Stomach (tissue), 9 donors: ENCODE measurements around the gene DNM3. TPM values are rescaled to one million over a fixed set of nuclear protein-coding genes. Genes with fewer than 3 reads are reported as not detected.
"Not testable (repeated sequence)": the region's sequence is repeated elsewhere in the genome, so short reads cannot be mapped to it uniquely, and the experiment has no call there.

Experiments
- DNase-seq, 2 donors: peaks; one replicate each; pipeline versions ENCODE4 v3.0.0 to v3.0.0-alpha.2; 2013 to 2019
- H3K27ac ChIP-seq, 5 donors: fragments of 200-600 bp in 4 of 5; sonication (generic) in 4 of 5; one replicate each; pipeline ENCODE4 v1.5.1; 2013 to 2019; ENCODE audit warnings: mild to moderate bottlenecking in 1 of 5, moderate library complexity in 1 of 5
- H3K27me3 ChIP-seq, 3 donors: fragments of 200-600 bp; sonication (generic); one replicate each; pipeline ENCODE4 v1.5.1; 2017 to 2019; ENCODE audit warnings: mixed run types in 1 of 3
- H3K36me3 ChIP-seq, 4 donors: fragments of 200-600 bp; sonication (generic); 1 replicate in 3 of 4; 2 replicates in 1 of 4; pipeline ENCODE4 v1.5.1; 2016 to 2019
- H3K4me1 ChIP-seq, 4 donors: fragments of 200-600 bp; sonication (generic); one replicate each; pipeline ENCODE4 v1.5.1; 2016 to 2019
- H3K4me3 ChIP-seq, 4 donors: fragments of 200-600 bp; sonication (generic) in 3 of 4; one replicate each; pipeline ENCODE4 v1.5.1; 2016 to 2019; ENCODE audit warnings: mild to moderate bottlenecking in 1 of 4
- H3K9me3 ChIP-seq, 4 donors: fragments of 200-600 bp; sonication (generic); one replicate each; pipeline ENCODE4 v1.5.1; 2016 to 2019
- CTCF ChIP-seq, 7 experiments: fragments of 450-650 bp in 4 of 7; fragments of 200-600 bp in 3 of 7; sonication (generic) in 3 of 7; IDR thresholded peaks; one replicate each; pipeline ENCODE4 v1.5.1; 2016 to 2019; ENCODE audit warnings: antibody characterized with exemption in 7 of 7, control low read depth in 2 of 7, mild to moderate bottlenecking in 1 of 7
- EP300 ChIP-seq: sonication (generic); formaldehyde crosslinking; IDR thresholded peaks from one replicate; pipeline ENCODE4 v1.6.1; 2017; ENCODE audit warnings: antibody characterized with exemption
- POLR2A ChIP-seq, 4 donors: fragments of 450-650 bp; IDR thresholded peaks; one replicate each; pipeline ENCODE4 v1.6.1; 2016; ENCODE audit warnings: antibody characterized with exemption in 4 of 4, control low read depth in 2 of 4, mild to moderate bottlenecking in 1 of 4, moderate library complexity in 1 of 4
- POLR2AphosphoS5 ChIP-seq, 3 donors: sonication (generic); formaldehyde crosslinking; IDR thresholded peaks; one replicate each; pipeline ENCODE4 v1.6.1; 2016; ENCODE audit warnings: antibody characterized with exemption in 3 of 3
- WGBS, 5 donors: extraction: QIAGEN DNeasy Blood & Tissue Kit in 3 of 5; methylation state at CpG; one replicate each; pipeline versions ENCODE4 v1.1.5 to v1.1.7; 2013 to 2018; 5-methylcytosine and 5-hydroxymethylcytosine counted together
- intact Hi-C: fragments of 100-400 bp; cut with DNase I; formaldehyde crosslinking; loops from one replicate; pipeline ENCODE4 v1.15.1; 2023; ENCODE audit warnings: low total_unique reads
- polyA plus RNA-seq, 3 donors: library from polyadenylated mRNA; stranded (reverse); fragments of 200-250 nt; gene quantifications; one replicate each; pipeline ENCODE4 v1.2.3, GENCODE V29; 2013
- total RNA-seq, 5 donors: library from RNA; depleted of rRNA; stranded (reverse); fragments of >200 nt; gene quantifications; one replicate each; pipeline versions ENCODE4 v1.1.0 to v1.2.3, GENCODE V29; 2014 to 2016
- donor health status: healthy with polysubstance abuse.
- donor health status: Bipolar disorder and iron deficiency.
- donor health status: healthy.

Gene DNM3
- total and polyA plus RNA-seq, 8 donors, result 0.58 to 13.8 (median 2.2) TPM

DNA sequence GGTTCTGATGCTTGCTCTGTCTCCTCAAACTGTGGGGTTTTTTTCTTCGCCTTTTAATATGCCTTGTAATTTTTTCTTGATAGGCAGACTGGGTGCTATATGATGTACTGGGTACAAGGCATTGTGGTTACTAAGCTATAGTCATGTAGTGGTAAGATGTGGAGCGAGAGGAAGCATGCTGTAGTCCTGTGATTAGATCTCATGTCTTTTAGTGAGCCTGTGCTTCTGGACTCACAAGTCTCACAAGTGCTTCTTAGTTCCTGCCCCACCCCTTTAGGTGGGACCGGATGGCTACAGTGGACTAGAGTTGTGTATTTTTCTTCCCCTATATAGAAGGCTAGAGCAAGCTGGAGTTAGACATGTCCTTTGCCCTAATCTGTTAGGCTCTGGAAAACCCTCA lies 178.7 kb downstream of the DNM3 start:
- intact Hi-C loops, result no loop called here
- 70 to 83% (median 78%) methylated on average over 3 of the region's 3 CpGs for WGBS, 5 donors
- Histone ChIP-seq H3K4me1 (peaks cover 0 to 2% (median 0%) of the 10 kb centered on the region in 4 donors), H3K27ac (no peak overlapping the region), H3K9me3 (peaks cover 0 to 9% (median 0%) of the 10 kb centered on the region in 4 donors), H3K27me3 (no peaks in the 10 kb centered on the region), H3K36me3 (no peaks in the 10 kb centered on the region), H3K4me3 (no peak overlapping the region)
- no peak for TF ChIP-seq POLR2A (IDR thresholded peaks at IDR 0.05)
- no peak for TF ChIP-seq EP300
- no peak for DNase-seq

GRCh38 chr1:172024516-172024915 lies 183.2 kb downstream of the DNM3 start:
- no peak for DNase-seq
- Histone ChIP-seq H3K36me3 (no peaks in the 10 kb centered on the region), H3K4me1 (peaks cover 0 to 6% (median 0%) of the 10 kb centered on the region in 4 donors), H3K9me3 (no peaks in the 10 kb centered on the region), H3K4me3 (no peak overlapping the region), H3K27ac (no peak overlapping the region), H3K27me3 (no peaks in the 10 kb centered on the region)
- WGBS, 5 donors, result 69 to 86% (median 75%) methylated on average over 5 of the region's 5 CpGs
- intact Hi-C loops, result no loop called here
- TF ChIP-seq CTCF (IDR thresholded peaks at IDR 0.05) (no peak), POLR2A (IDR thresholded peaks at IDR 0.05) (no peak), EP300 (no peak), POLR2AphosphoS5 (IDR thresholded peaks at IDR 0.05) (no peak)

GRCh38 chr1:172024944-172025738 lies 183.8 kb downstream of the DNM3 start:
- DNase-seq, result peak in 1 of 2 donors; percentile 39
- H3K27ac ChIP-seq, H3K27me3 ChIP-seq, H3K4me1 ChIP-seq, H3K9me3 ChIP-seq, H3K36me3 ChIP-seq, intact Hi-C loops, H3K4me3 ChIP-seq: not testable (repeated sequence)
- 47 to 77% (median 52%) methylated on average over 11 to 13 of the region's 13 CpGs for WGBS, 5 donors

GRCh38 chr1:172040466-172040865 lies 199.2 kb downstream of the DNM3 start:
- Histone ChIP-seq H3K27ac (no peak overlapping the region), H3K4me1 (no peaks in the 10 kb centered on the region), H3K9me3 (no peaks in the 10 kb centered on the region), H3K4me3 (no peak overlapping the region), H3K27me3 (no peaks in the 10 kb centered on the region), H3K36me3 (peaks cover 0 to 7% (median 0%) of the 10 kb centered on the region in 4 donors)
- TF ChIP-seq CTCF (IDR thresholded peaks at IDR 0.05) (no peak), EP300 (no peak), POLR2AphosphoS5 (IDR thresholded peaks at IDR 0.05) (no peak), POLR2A (IDR thresholded peaks at IDR 0.05) (no peak)
- DNase-seq, result no peak
- WGBS, 5 donors, result 72 to 80% (median 77%) methylated on average over 5 of the region's 5 CpGs
- intact Hi-C loops, result no loop called here

DNA sequence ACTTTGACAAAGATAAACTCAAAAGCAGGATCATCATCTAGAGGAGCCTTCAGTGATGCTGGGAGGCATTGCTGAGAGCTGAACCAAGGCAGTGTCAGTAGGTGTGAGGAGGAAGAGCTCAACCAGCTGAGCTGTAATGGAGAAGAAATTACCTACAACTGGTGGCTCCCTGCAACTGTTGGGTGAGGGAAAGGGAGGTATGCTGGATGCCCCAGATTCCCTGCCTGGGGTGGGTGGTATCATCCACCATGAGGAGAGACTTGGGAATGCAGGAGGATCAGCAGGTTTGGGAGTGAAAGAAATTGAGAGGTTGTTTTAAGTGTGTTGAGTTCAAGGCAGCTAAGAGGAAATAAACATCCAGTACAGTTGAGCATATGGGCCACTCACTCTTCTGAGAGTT lies 199.8 kb downstream of the DNM3 start:
- no peak for DNase-seq
- Histone ChIP-seq H3K27me3 (no peaks in the 10 kb centered on the region), H3K4me3 (no peak overlapping the region), H3K27ac (no peak overlapping the region), H3K36me3 (peaks cover 0 to 7% (median 0%) of the 10 kb centered on the region in 4 donors), H3K4me1 (no peaks in the 10 kb centered on the region), H3K9me3 (no peaks in the 10 kb centered on the region)
- TF ChIP-seq EP300 (no peak), CTCF (IDR thresholded peaks at IDR 0.05) (no peak), POLR2A (IDR thresholded peaks at IDR 0.05) (no peak), POLR2AphosphoS5 (IDR thresholded peaks at IDR 0.05) (no peak)
- intact Hi-C loops, result no loop called here
